Breast epithelium (tissue), 4 donors: ENCODE data around the gene EFNB2. TPM values are rescaled to one million over a fixed set of nuclear protein-coding genes. Genes with fewer than 3 reads are reported as not detected.

Experiments
- DNase-seq, 2 donors: peaks; one replicate each; pipeline ENCODE4 v3.0.0-alpha.2; 2019; ENCODE audit warnings: low spot score in 2 of 2
- H3K27ac ChIP-seq, 2 donors: fragments of 200-600 bp; sonication (generic) in 1 of 2; one replicate each; pipeline ENCODE4 v1.5.1; 2016 to 2019; ENCODE audit warnings: mild to moderate bottlenecking in 1 of 2
- H3K27me3 ChIP-seq, 2 donors: fragments of 200-600 bp; sonication (generic) in 1 of 2; one replicate each; pipeline versions ENCODE4 v1.5.1 to v1.6.0; 2017 to 2019; ENCODE audit warnings: control low read depth in 1 of 2, mild to moderate bottlenecking in 1 of 2
- H3K36me3 ChIP-seq: fragments of 200-600 bp; one replicate; pipeline ENCODE4 v1.5.1; 2019
- H3K4me1 ChIP-seq, 2 donors: fragments of 200-600 bp; sonication (generic); one replicate each; pipeline ENCODE4 v1.5.1; 2016 to 2019; ENCODE audit warnings: control low read depth in 1 of 2
- H3K4me3 ChIP-seq, 3 donors: fragments of 200-600 bp; sonication (generic); 1 replicate in 2 of 3; 2 replicates in 1 of 3; pipeline ENCODE4 v1.5.1; 2016 to 2019; ENCODE audit warnings: mild to moderate bottlenecking in 3 of 3, moderate library complexity in 2 of 3
- H3K9me3 ChIP-seq, 2 donors: fragments of 200-600 bp; sonication (generic) in 1 of 2; one replicate each; pipeline ENCODE4 v1.5.1; 2016 to 2019; ENCODE audit warnings: control low read depth in 1 of 2
- POLR2A ChIP-seq: fragments of 450-650 bp; IDR thresholded peaks from one replicate; pipeline ENCODE4 v1.6.1; 2016; ENCODE audit warnings: antibody characterized with exemption, mild to moderate bottlenecking, moderate library complexity
- POLR2AphosphoS5 ChIP-seq, 3 donors: sonication (generic); formaldehyde crosslinking; IDR thresholded peaks; one replicate each; pipeline ENCODE4 v1.6.1; 2017; ENCODE audit warnings: antibody characterized with exemption in 3 of 3
- intact Hi-C: fragments of 100-400 bp; cut with DNase I; formaldehyde crosslinking; loops from one replicate; pipeline ENCODE4 v1.15.1; 2023; ENCODE audit warnings: low total_unique reads
- total RNA-seq, 3 donors: library from RNA; depleted of rRNA; stranded (reverse); fragments of >200 nt; gene quantifications; one replicate each; pipeline ENCODE4 v1.1.0, GENCODE V29; 2016
- TF ChIP-seq, protein P1 (sequence below), 3 donors: fragments of 450-650 bp; IDR thresholded peaks; one replicate each; pipeline ENCODE4 v1.5.1; 2016 to 2017; ENCODE audit warnings: antibody characterized with exemption in 3 of 3, mild to moderate bottlenecking in 3 of 3, moderate library complexity in 3 of 3

The EFNB2 gene
- total RNA-seq, 3 donors from 2014 or later, result 9.4 to 15.7 (median 15.2) TPM

- H3K9me3 ChIP-seq, result no peaks in the 10 kb centered on the region
- H3K27ac ChIP-seq, result no peak overlapping the region
- DNase-seq, result no peak
- intact Hi-C loops, result no loop called here
- TF ChIP-seq POLR2AphosphoS5 (IDR thresholded peaks at IDR 0.05), result no peak
- TF ChIP-seq, protein P1, sequence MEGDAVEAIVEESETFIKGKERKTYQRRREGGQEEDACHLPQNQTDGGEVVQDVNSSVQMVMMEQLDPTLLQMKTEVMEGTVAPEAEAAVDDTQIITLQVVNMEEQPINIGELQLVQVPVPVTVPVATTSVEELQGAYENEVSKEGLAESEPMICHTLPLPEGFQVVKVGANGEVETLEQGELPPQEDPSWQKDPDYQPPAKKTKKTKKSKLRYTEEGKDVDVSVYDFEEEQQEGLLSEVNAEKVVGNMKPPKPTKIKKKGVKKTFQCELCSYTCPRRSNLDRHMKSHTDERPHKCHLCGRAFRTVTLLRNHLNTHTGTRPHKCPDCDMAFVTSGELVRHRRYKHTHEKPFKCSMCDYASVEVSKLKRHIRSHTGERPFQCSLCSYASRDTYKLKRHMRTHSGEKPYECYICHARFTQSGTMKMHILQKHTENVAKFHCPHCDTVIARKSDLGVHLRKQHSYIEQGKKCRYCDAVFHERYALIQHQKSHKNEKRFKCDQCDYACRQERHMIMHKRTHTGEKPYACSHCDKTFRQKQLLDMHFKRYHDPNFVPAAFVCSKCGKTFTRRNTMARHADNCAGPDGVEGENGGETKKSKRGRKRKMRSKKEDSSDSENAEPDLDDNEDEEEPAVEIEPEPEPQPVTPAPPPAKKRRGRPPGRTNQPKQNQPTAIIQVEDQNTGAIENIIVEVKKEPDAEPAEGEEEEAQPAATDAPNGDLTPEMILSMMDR (IDR thresholded peaks at IDR 0.05), result no peak
- no peak for TF ChIP-seq POLR2A
- no peaks in the 10 kb centered on the region for H3K36me3 ChIP-seq
- H3K4me1 ChIP-seq, result no peaks in the 10 kb centered on the region
- H3K27me3 ChIP-seq, result no peaks in the 10 kb centered on the region
- no peak overlapping the region for H3K4me3 ChIP-seq
Observed at GRCh38 chr13:106514928-106515634, 20.4 kb downstream of the EFNB2 start.

DNA sequence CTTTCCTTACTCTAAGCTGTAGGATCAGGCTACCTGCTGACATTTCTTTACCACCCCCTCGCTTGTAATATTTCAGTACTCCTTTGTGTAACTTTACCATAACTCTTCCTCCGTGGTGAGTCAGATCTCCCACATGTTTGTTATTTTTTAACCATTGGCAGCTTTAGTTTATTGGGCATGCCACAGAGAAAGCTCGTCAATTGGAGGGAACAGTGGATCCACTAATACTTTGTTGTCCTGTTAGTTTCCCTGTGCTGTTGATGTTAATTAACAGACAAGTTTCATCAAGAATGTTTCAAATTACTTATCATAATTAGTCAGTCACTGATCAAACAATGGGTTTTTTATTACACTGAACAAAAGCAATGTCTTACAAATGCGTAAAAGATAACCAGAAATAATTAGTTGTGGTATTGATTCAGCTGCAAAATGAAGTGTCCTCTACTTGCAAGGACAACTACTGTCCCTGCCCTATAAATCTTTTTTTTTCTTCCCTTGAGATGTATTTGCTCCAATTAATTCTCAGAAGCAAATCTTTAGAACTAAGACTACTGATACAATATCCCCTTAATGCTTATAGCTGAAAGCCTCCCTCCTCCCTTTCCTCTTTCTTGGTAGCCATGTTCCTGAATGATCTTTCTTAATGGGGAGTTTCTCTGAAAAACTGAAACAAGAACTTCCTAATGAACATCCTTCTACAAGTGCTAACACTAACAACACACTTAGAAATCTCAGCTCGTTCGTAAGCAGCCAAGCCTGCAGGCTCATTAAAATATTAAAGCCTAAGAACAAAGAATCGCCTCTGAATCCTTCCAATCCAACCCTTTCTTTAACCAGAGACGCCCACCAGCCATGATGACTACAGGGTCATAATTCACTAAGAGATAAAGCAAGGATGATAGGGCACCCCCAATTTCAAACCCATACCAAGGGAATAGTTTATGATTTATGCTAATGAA, 22.2 kb downstream of the EFNB2 start:
- intact Hi-C loops, result no loop called here
- DNase-seq, result no peak
- Histone ChIP-seq H3K27ac (no peak overlapping the region), H3K4me3 (no peak overlapping the region), H3K9me3 (no peaks in the 10 kb centered on the region), H3K27me3 (no peaks in the 10 kb centered on the region), H3K36me3 (no peaks in the 10 kb centered on the region), H3K4me1 (no peaks in the 10 kb centered on the region)
- no peak for TF ChIP-seq POLR2AphosphoS5 (IDR thresholded peaks at IDR 0.05)
- TF ChIP-seq, protein P1 (IDR thresholded peaks at IDR 0.05), result no peak
- TF ChIP-seq POLR2A, result no peak

DNA sequence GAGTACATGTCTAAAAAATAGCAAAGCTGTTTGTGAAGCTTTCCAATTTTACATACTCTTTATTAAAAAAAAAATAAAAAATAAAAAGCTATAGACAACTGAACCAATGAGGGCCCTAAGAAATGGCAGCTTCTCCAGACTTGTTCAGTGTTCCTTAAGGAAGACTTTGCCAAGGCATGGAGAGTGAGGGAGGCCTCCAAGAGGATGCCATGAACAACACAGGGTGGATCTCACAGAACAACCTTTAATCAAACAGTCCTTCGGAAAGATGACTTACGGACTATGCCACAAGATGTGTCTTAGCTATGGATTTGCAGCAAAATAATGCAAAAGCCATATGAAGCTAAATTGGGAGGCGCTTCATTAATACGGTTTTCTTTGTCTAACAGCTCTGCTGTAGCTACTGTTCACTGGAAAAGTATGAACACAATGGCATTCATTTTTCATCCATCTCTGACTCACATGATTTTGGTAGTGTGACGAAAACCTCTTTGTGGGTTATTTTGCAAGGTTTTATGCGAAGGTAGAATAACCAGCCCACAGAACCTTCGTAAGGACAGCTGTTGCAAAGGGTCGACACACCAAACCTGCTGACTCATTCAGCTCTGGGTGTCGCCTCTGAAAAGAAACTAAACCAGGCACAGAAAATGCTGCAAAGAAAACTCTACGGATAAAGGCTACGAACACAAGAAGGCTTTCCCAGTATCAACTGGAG, 27.7 kb downstream of the EFNB2 start:
- Histone ChIP-seq H3K9me3 (no peaks in the 10 kb centered on the region), H3K27me3 (no peaks in the 10 kb centered on the region), H3K27ac (no peak overlapping the region), H3K36me3 (no peaks in the 10 kb centered on the region), H3K4me3 (no peak overlapping the region), H3K4me1 (no peaks in the 10 kb centered on the region)
- TF ChIP-seq POLR2A (no peak), POLR2AphosphoS5 (IDR thresholded peaks at IDR 0.05) (no peak)
- TF ChIP-seq, protein P1 (IDR thresholded peaks at IDR 0.05), result no peak
- intact Hi-C loops, result no loop called here
- no peak for DNase-seq

DNA sequence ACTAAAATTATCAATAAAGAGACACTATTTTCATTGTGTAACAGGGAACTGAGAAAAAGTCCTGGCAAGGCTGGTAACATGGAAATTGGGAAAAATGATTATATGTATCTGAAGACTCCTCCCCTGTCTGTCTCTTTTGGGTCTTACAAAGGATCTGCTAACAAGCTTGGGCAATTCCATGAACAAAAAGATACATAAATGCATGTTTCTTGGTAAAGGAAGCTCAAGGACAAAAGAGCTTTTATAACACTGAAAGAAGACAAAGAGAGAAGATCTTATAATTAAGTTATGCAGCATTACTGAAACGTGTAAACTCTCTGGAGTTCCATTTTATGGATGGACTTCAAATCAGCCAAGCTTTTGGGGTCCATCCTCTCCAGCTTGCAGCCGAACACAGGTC, 29.2 kb downstream of the EFNB2 start:
- Histone ChIP-seq H3K27me3 (no peaks in the 10 kb centered on the region), H3K4me1 (no peaks in the 10 kb centered on the region), H3K36me3 (no peaks in the 10 kb centered on the region), H3K9me3 (no peaks in the 10 kb centered on the region), H3K4me3 (no peak overlapping the region), H3K27ac (no peak overlapping the region)
- intact Hi-C loops, result no loop called here
- DNase-seq, result no peak
- TF ChIP-seq POLR2AphosphoS5 (IDR thresholded peaks at IDR 0.05) (no peak), POLR2A (no peak)
- TF ChIP-seq, protein P1 (IDR thresholded peaks at IDR 0.05), result no peak
